GM12878 (cell line): ENCODE measurements around the gene SETBP1. TPM values are rescaled to one million over a fixed set of nuclear protein-coding genes. Genes with fewer than 3 reads are reported as not detected.
A peak's percentile ranks its signal among the peaks of the same experiment; 100 is the strongest.

Experiments
- ATAC-seq: fragments of 200-7000 bp; cut with Tn5 transposase; 3 replicates; pipeline ENCODE4 v1.9.1; 2020; ENCODE audit warnings: mild to moderate bottlenecking, moderate library complexity
- BruUV-seq: library from RNA; stranded (reverse); fragments of 400-500 nt; replicated peaks from 2 replicates; lab custom pipeline; 2021; lab: Mats Ljungman, UMichigan
- CTCF ChIA-PET: fragments of 300-600 bp; sonication (Branson Sonifier 250); formaldehyde crosslinking; extraction: SDS; loops from one replicate; lab custom pipeline; 2021; ENCODE audit warnings: inconsistent platforms; lab: Yijun Ruan, JAX
- POLR2A ChIA-PET: fragments of 350-600 bp; formaldehyde crosslinking; extraction: SDS; loops from one replicate; lab custom pipeline; 2021; ENCODE audit warnings: inconsistent platforms; lab: Charles Lee
- RAD21 ChIA-PET: fragments of 300-600 bp; sonication (Branson Sonifier 250); formaldehyde crosslinking; loops from one replicate; lab custom pipeline; 2023; ENCODE audit warnings: antibody characterized with exemption; ENCODE audit not compliant: unreplicated experiment; lab: Charles Lee
- SMC1A ChIA-PET: fragments of 300-600 bp; sonication (Branson Sonifier 250); formaldehyde crosslinking; loops from one replicate; lab custom pipeline; 2023; ENCODE audit not compliant: unreplicated experiment, uncharacterized antibody; lab: Charles Lee
- DNase-seq: peaks from one replicate; pipeline ENCODE4 v3.0.0-alpha.2; 2011; ENCODE audit warnings: low read depth, low spot score
- FAIRE-seq: peaks from 3 replicates; lab custom pipeline; 2011; peaks lifted over from hg19 to GRCh38; lab: Jason Lieb, UNC
- H2AFZ ChIP-seq: 2 replicates; pipeline ENCODE4 v1.6.0; 2011; ENCODE audit warnings: low read depth, low read length, control low read depth; ENCODE audit not compliant: control insufficient read depth
- H3K27ac ChIP-seq: 2 replicates; pipeline ENCODE4 v1.5.1; 2011; ENCODE audit warnings: control low read depth; ENCODE audit not compliant: control insufficient read depth, insufficient read depth
- H3K27me3 ChIP-seq, 2 experiments: replicated peaks in 1 of 2; 2 replicates each; pipeline versions ENCODE4 v1.6.0 to v1.6.1; 2011; ENCODE audit warnings: low read length in 1 of 2; ENCODE audit not compliant: control insufficient read depth in 2 of 2, insufficient read depth in 2 of 2
- H3K36me3 ChIP-seq, 2 experiments: 2 replicates each; pipeline ENCODE4 v1.5.1; 2011; ENCODE audit warnings: low read length in 1 of 2; ENCODE audit not compliant: control insufficient read depth in 2 of 2, insufficient read depth in 2 of 2
- H3K4me1 ChIP-seq: 2 replicates; pipeline ENCODE4 v1.6.1; 2011; ENCODE audit warnings: mild to moderate bottlenecking, low read length, moderate library complexity, mixed read lengths; ENCODE audit not compliant: control insufficient read depth, insufficient read depth
- H3K4me2 ChIP-seq: 2 replicates; pipeline ENCODE4 v1.6.0; 2011; ENCODE audit warnings: control low read depth; ENCODE audit not compliant: control insufficient read depth, insufficient read depth
- H3K4me3 ChIP-seq: fragments of 200-600 bp; sonication (generic); 2 replicates; pipeline ENCODE4 v1.5.1; 2016
- H3K79me2 ChIP-seq: 2 replicates; pipeline ENCODE4 v1.6.0; 2011; ENCODE audit warnings: low read length; ENCODE audit not compliant: control insufficient read depth, insufficient read depth
- H3K9ac ChIP-seq: 2 replicates; pipeline ENCODE4 v1.8.0; 2011; ENCODE audit warnings: low read length, control low read depth, mixed read lengths; ENCODE audit not compliant: control insufficient read depth, insufficient read depth
- H3K9me3 ChIP-seq: replicated peaks from 3 replicates; pipeline ENCODE4 v1.5.1; 2011; ENCODE audit warnings: mild to moderate bottlenecking, low read length; ENCODE audit not compliant: control insufficient read depth, insufficient read depth
- H4K20me1 ChIP-seq: 2 replicates; pipeline ENCODE4 v1.6.0; 2011; ENCODE audit not compliant: control insufficient read depth, insufficient read depth
- BRCA1 ChIP-seq: IDR thresholded peaks from 2 replicates; pipeline ENCODE4 v1.6.1; 2011; ENCODE audit warnings: low read depth, low read length, improper control_type of control experiment
- CREB1 ChIP-seq: IDR thresholded peaks from 2 replicates; pipeline ENCODE4 v1.6.1; 2012; ENCODE audit warnings: low read depth, mild to moderate bottlenecking, inconsistent platforms
- EED ChIP-seq: sonication (generic); IDR thresholded peaks from 2 replicates; pipeline ENCODE4 v1.6.1; 2016; ENCODE audit warnings: antibody characterized with exemption, low read depth
- ETV6 ChIP-seq, 2 experiments: fragments of 450-650 bp in 1 of 2; IDR thresholded peaks in 1 of 2; conservative IDR thresholded peaks in 1 of 2; 2 replicates each; pipeline ENCODE4 v1.6.1; 2014; ENCODE audit warnings: antibody characterized with exemption in 1 of 2, borderline replicate concordance in 1 of 2, low read depth in 1 of 2, mild to moderate bottlenecking in 1 of 2, moderate library complexity in 1 of 2
- EZH2 ChIP-seq: IDR thresholded peaks from 2 replicates; pipeline ENCODE4 v1.6.1; 2012; ENCODE audit warnings: low read depth, mild to moderate bottlenecking, control low read depth, inconsistent platforms, low read length, borderline replicate concordance; ENCODE audit not compliant: control insufficient read depth
- LARP7 ChIP-seq: fragments of 450-650 bp; IDR thresholded peaks from 2 replicates; pipeline ENCODE4 v1.6.1; 2017; ENCODE audit warnings: mild to moderate bottlenecking
- RUNX3 ChIP-seq: IDR thresholded peaks from 2 replicates; pipeline ENCODE4 v1.6.1; 2012; ENCODE audit warnings: low read length, inconsistent platforms
- SMARCA5 ChIP-seq: fragments of 450-650 bp; IDR thresholded peaks from 2 replicates; pipeline ENCODE4 v1.6.1; 2017; ENCODE audit warnings: mild to moderate bottlenecking
- TAF1 ChIP-seq: IDR thresholded peaks from 2 replicates; pipeline ENCODE4 v1.6.1; 2011; ENCODE audit warnings: mild to moderate bottlenecking, low read depth, low read length, borderline replicate concordance
- WGBS: methylation state at CpG from one replicate; pipeline ENCODE4 v1.1.6; 2016; ENCODE audit warnings: low lambda C conversion rate; ENCODE audit not compliant: insufficient replicate concordance, insufficient coverage; ENCODE audit errors: missing lambda C conversion rate; 5-methylcytosine and 5-hydroxymethylcytosine counted together
- in situ Hi-C: fragments of 300-500 bp; cut with MboI; formaldehyde crosslinking; loops from 9 replicates; pipeline ENCODE4 v1.14.3; 2018; ENCODE audit warnings: mixed read lengths
- intact Hi-C: fragments of 100-400 bp; cut with micrococcal nuclease; formaldehyde crosslinking; loops from one replicate; pipeline ENCODE4 v1.14.2; 2022; ENCODE audit not compliant: unreplicated experiment
- polyA plus RNA-seq, 11 experiments: library from polyadenylated mRNA; depleted of rRNA in 4 of 11; unstranded in 6 of 11; stranded (reverse) in 5 of 11; fragments of >200 nt; fragmentation: Nextera tagmentation in 4 of 11; fragmentation: Illumina TruSeq in 1 of 11; extraction: Ambion mirVana in 4 of 11; extraction: Trizol in 1 of 11; gene quantifications; 1 replicate in 1 of 11; 2 replicates in 10 of 11; pipeline versions ENCODE4 v1.2.1 to v1.2.3, GENCODE V29; 2011 to 2016; ENCODE audit warnings: inconsistent platforms in 2 of 11, missing spikeins in 2 of 11, low read depth in 1 of 11
- total RNA-seq, 4 experiments: library from RNA; depleted of rRNA in 3 of 4; stranded (reverse); fragments of >200 nt in 3 of 4; fragmentation: Illumina TruSeq in 1 of 4; extraction: Trizol in 1 of 4; gene quantifications; 2 replicates each; pipeline versions ENCODE4 v1.2.1 to v1.2.3, GENCODE V29; 2013 to 2021
- TF ChIP-seq, protein P1 (sequence below): IDR thresholded peaks from 2 replicates; pipeline ENCODE4 v1.6.1; 2012; ENCODE audit warnings: improper control_type of control experiment, low read depth, low read length; ENCODE audit not compliant: insufficient replicate concordance

SETBP1 gene
- total and polyA plus RNA-seq, 10 of the 15 experiments (the other 5 are each of a cell fraction or from before 2014, with no cell fraction given) = 0.99 to 29.7 (median 8.3) TPM

DNA sequence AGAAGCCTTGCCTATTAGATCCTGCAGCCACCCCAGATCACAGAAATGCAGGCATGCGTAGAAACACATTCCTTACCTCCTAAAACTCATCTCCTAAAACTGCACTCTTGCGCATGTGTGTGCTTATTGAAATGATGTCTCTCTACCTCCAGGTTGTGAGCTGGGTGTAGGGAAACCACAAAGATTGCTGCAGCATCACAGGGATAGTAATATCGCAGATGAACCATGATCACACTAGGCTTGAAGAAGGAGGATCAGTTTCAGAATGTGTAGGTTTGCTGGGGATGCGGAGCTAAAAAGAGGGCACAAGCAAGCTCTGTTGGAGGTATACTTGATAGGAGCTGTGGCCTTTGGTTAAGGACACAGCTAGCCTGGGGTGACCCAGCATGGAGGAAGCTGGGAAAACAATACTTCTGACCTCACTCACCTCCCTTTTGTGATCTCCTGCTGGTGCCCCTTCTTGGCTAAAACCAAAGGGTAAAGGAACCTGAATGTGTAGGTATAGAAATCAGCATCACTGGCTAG is 118.8 kb downstream of the SETBP1 start:
- ATAC-seq = peak; percentile 45
- RAD21 ChIA-PET = interaction anchor here (0.5 to 4.0 kb wide), 20 partner anchors 9 to 119 kb away, joined by 3 to 45 read pairs (median 4); partner anchors contain the start of gene SETBP1
- CTCF ChIA-PET = interaction anchor here (1.2 to 5.5 kb wide), 6 partner anchors 12 to 76 kb away, joined by 3 to 31 read pairs (median 4); no protein-coding TSS in a partner anchor

DNA sequence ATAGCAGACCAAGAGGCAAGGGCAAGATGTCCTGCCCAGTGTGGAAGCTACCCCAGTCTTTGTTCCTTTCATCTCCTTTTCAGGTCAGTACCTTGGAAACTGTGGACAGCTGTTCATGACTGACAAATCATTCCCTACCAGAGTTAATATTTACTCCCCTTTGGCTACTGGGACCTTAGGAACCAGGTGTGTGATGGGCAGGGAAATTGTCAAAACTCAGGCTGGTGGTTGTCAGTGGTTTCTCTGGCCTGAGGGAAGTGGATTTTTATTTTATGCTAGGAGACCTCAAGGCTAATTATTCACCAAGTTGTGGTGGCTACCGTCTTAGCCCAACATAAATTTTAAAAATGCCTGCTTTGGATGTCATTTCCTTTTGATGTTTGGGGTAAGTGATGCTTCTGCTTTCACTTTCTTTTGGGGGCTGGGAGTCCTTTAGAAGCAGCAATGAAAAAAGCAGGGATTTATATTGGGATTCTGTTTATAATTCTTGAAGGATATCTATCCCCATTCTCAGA is 119.3 kb downstream of the SETBP1 start:
- Histone ChIP-seq H3K4me1 (peaks cover 40% of the 10 kb centered on the region), H3K27ac (peak overlapping the region; percentile 59), H3K9me3 (no peaks in the 10 kb centered on the region; the same call in 2 of the 3 replicates), H3K79me2 (no peaks in the 10 kb centered on the region), H2AFZ (no peak overlapping the region), H3K27me3 (no peaks in the 10 kb centered on the region), H3K36me3 (peaks cover 0 to 7% of the 10 kb centered on the region in 2 experiments; a peak in 1 of 4 replicates), H4K20me1 (no peaks in the 10 kb centered on the region), H3K9ac (no peak overlapping the region), H3K4me2 (peak overlapping the region; percentile 49), H3K4me3 (no peak overlapping the region)
- WGBS = 0% methylated on average over 1 of the region's 1 CpG
- FAIRE-seq = no peak
- peak; percentile 63 for ATAC-seq
- peak; percentile 48 for DNase-seq
- SMC1A ChIA-PET = interaction anchor here (0.8 to 5.3 kb wide), 20 partner anchors 9 to 304 kb away, joined by 3 to 69 read pairs (median 6); no protein-coding TSS in a partner anchor
- POLR2A ChIA-PET = interaction anchor here (1.0 to 3.6 kb wide), 8 partner anchors 8 to 87 kb away, joined by 3 to 11 read pairs (median 4); no protein-coding TSS in a partner anchor
- in situ Hi-C loops (no loop called here), intact Hi-C loops (loop anchor here (1.0 to 5.0 kb wide), 5 partner anchors 27 to 397 kb away; no protein-coding TSS in a partner anchor)
- no TSS peak for BruUV-seq
- CTCF ChIA-PET = interaction anchor here (1.2 to 5.5 kb wide), 5 partner anchors 13 to 77 kb away, joined by 3 to 31 read pairs (median 4); no protein-coding TSS in a partner anchor
- RAD21 ChIA-PET = interaction anchor here (0.5 to 4.0 kb wide), 17 partner anchors 9 to 120 kb away, joined by 3 to 45 read pairs (median 5); partner anchors contain the start of gene SETBP1
- no peak for TF ChIP-seq EZH2
- peak; percentile 42; the same call in 1 of the 2 replicates for TF ChIP-seq CREB1
- TF ChIP-seq, protein P1, sequence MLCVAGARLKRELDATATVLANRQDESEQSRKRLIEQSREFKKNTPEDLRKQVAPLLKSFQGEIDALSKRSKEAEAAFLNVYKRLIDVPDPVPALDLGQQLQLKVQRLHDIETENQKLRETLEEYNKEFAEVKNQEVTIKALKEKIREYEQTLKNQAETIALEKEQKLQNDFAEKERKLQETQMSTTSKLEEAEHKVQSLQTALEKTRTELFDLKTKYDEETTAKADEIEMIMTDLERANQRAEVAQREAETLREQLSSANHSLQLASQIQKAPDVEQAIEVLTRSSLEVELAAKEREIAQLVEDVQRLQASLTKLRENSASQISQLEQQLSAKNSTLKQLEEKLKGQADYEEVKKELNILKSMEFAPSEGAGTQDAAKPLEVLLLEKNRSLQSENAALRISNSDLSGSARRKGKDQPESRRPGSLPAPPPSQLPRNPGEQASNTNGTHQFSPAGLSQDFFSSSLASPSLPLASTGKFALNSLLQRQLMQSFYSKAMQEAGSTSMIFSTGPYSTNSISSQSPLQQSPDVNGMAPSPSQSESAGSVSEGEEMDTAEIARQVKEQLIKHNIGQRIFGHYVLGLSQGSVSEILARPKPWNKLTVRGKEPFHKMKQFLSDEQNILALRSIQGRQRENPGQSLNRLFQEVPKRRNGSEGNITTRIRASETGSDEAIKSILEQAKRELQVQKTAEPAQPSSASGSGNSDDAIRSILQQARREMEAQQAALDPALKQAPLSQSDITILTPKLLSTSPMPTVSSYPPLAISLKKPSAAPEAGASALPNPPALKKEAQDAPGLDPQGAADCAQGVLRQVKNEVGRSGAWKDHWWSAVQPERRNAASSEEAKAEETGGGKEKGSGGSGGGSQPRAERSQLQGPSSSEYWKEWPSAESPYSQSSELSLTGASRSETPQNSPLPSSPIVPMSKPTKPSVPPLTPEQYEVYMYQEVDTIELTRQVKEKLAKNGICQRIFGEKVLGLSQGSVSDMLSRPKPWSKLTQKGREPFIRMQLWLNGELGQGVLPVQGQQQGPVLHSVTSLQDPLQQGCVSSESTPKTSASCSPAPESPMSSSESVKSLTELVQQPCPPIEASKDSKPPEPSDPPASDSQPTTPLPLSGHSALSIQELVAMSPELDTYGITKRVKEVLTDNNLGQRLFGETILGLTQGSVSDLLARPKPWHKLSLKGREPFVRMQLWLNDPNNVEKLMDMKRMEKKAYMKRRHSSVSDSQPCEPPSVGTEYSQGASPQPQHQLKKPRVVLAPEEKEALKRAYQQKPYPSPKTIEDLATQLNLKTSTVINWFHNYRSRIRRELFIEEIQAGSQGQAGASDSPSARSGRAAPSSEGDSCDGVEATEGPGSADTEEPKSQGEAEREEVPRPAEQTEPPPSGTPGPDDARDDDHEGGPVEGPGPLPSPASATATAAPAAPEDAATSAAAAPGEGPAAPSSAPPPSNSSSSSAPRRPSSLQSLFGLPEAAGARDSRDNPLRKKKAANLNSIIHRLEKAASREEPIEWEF = no peak

More for the DNA sequence above, 118.8 kb downstream of the SETBP1 start:
- no peak for FAIRE-seq
- BruUV-seq = no TSS peak
- no peak for DNase-seq
- ChIA-PET SMC1A (interaction anchor here (0.8 to 5.3 kb wide), 28 partner anchors 8 to 305 kb away, joined by 3 to 69 read pairs (median 5); no protein-coding TSS in a partner anchor), POLR2A (interaction anchor here (1.0 to 3.6 kb wide), 8 partner anchors 9 to 88 kb away, joined by 3 to 11 read pairs (median 4); no protein-coding TSS in a partner anchor)
- intact Hi-C loops (loop anchor here (5.0 kb wide), 1 partner anchor 398 kb away; no protein-coding TSS in a partner anchor), in situ Hi-C loops (no loop called here)
- no peak for TF ChIP-seq TAF1
- no peak for TF ChIP-seq BRCA1
- 0 out of 2 replicates have a peak, but pooled peaks have one; percentile 81 for TF ChIP-seq SMARCA5
- TF ChIP-seq EED = peak; percentile 49; the same call in 1 of the 2 replicates
- TF ChIP-seq ETV6 (conservative IDR thresholded peaks at IDR 0.05 in 1 of 2, IDR thresholded peaks at IDR 0.05 in 1 of 2; ENCODE audit: borderline replicate concordance in 1 of 2, low read depth in 1 of 2) = no peak
- TF ChIP-seq RUNX3 = peak; percentile 85
- peak; percentile 29; the same call in 1 of the 2 replicates for TF ChIP-seq LARP7
- peaks cover 40% of the 10 kb centered on the region for H3K4me1 ChIP-seq
- peak overlapping the region; percentile 59 for H3K27ac ChIP-seq
- H3K9ac ChIP-seq = no peak overlapping the region
- 86% methylated on average over 4 of the region's 4 CpGs for WGBS
- peak overlapping the region; percentile 49; the same call in 1 of the 2 replicates for H3K4me2 ChIP-seq
- H2AFZ ChIP-seq = no peak overlapping the region
- H3K36me3 ChIP-seq = peaks cover 0 to 7% of the 10 kb centered on the region in 2 experiments; a peak in 1 of 4 replicates
- no peaks in the 10 kb centered on the region for H3K27me3 ChIP-seq
- no peaks in the 10 kb centered on the region for H3K79me2 ChIP-seq
- H3K9me3 ChIP-seq = no peaks in the 10 kb centered on the region; the same call in 2 of the 3 replicates
- H4K20me1 ChIP-seq = no peaks in the 10 kb centered on the region
- no peak overlapping the region for H3K4me3 ChIP-seq
